Kidney epithelial cell (primary cell): ENCODE results near the gene AOPEP. TPM values are rescaled to one million over a fixed set of nuclear protein-coding genes. Genes with fewer than 3 reads are reported as not detected.

Source experiments
- DNase-seq: peaks from one replicate; pipeline ENCODE4 v3.0.0-alpha.2; 2010; ENCODE audit warnings: low read depth
- H3K27me3 ChIP-seq: 2 replicates; pipeline ENCODE4 v1.6.0; 2011; ENCODE audit warnings: low read length; ENCODE audit not compliant: control insufficient read depth, insufficient read depth
- H3K36me3 ChIP-seq: 2 replicates; pipeline ENCODE4 v1.5.1; 2011; ENCODE audit warnings: low read length; ENCODE audit not compliant: control insufficient read depth, insufficient read depth
- H3K4me3 ChIP-seq: 2 replicates; pipeline ENCODE4 v1.5.1; 2011; ENCODE audit warnings: low read depth, mild to moderate bottlenecking, control low read depth, low read length
- total RNA-seq: library from RNA; depleted of rRNA; stranded (reverse); fragments of >200 nt; gene quantifications from 2 replicates; pipeline ENCODE4 v1.2.3, GENCODE V29; 2015
- TF ChIP-seq, protein P1 (sequence below): IDR thresholded peaks from 2 replicates; pipeline ENCODE4 v1.5.1; 2011; ENCODE audit warnings: mild to moderate bottlenecking, moderate library complexity, low read length, control low read depth, inconsistent platforms; ENCODE audit not compliant: insufficient read depth, poor library complexity, severe bottlenecking

AOPEP gene
- total RNA-seq, 1 donor from 2014 or later = 17.4 TPM

DNA sequence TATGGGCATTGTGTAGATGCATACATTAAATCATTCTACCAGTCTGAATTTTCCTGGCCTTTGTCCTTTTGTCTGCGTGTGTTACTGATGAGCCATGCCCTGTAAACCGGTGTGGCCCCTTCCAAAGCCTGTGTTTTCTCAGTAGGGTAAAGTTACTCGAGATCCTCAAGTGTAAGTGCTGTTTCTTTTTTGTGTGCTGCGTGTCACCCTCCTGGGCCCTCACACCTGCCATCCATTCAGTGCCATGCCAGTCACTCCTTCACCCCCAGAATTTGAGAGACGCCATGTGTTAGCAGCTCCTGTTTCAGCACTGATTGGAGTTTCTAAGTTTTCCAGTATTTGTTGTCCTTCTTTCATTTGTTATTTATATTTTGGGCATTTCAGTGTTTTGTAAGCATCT is 302.8 kb downstream of the AOPEP start:
- no peak overlapping the region for H3K4me3 ChIP-seq

DNA sequence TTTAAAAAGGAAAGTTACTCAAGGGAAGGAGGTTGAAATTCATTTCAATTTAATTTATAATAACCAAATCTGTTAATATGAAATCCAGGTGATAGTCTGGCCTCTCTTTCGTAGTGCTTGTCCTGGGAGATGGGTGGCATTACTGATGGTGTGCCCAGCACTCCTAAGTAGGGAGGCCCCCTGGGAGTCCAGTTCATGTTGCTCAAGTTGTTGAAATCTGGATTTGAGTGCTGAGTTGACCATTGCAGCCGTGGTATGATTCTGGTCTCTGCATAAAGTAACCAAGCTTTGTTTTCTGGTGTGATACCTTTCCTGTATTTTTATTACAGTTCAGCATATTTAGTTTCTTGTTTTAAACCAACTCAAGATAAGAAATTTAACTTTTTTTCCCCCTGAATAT is 303.2 kb downstream of the AOPEP start:
- H3K4me3 ChIP-seq = no peak overlapping the region
- no peaks in the 10 kb centered on the region for H3K27me3 ChIP-seq
- TF ChIP-seq, protein P1, sequence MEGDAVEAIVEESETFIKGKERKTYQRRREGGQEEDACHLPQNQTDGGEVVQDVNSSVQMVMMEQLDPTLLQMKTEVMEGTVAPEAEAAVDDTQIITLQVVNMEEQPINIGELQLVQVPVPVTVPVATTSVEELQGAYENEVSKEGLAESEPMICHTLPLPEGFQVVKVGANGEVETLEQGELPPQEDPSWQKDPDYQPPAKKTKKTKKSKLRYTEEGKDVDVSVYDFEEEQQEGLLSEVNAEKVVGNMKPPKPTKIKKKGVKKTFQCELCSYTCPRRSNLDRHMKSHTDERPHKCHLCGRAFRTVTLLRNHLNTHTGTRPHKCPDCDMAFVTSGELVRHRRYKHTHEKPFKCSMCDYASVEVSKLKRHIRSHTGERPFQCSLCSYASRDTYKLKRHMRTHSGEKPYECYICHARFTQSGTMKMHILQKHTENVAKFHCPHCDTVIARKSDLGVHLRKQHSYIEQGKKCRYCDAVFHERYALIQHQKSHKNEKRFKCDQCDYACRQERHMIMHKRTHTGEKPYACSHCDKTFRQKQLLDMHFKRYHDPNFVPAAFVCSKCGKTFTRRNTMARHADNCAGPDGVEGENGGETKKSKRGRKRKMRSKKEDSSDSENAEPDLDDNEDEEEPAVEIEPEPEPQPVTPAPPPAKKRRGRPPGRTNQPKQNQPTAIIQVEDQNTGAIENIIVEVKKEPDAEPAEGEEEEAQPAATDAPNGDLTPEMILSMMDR = no peak
- peaks cover 2% of the 10 kb centered on the region for H3K36me3 ChIP-seq
- no peak for DNase-seq

More for the DNA sequence above, 302.8 kb downstream of the AOPEP start:
- H3K36me3 ChIP-seq = peaks cover 2% of the 10 kb centered on the region
- no peak for DNase-seq
- H3K27me3 ChIP-seq = no peaks in the 10 kb centered on the region
- TF ChIP-seq, protein P1 = no peak

DNA sequence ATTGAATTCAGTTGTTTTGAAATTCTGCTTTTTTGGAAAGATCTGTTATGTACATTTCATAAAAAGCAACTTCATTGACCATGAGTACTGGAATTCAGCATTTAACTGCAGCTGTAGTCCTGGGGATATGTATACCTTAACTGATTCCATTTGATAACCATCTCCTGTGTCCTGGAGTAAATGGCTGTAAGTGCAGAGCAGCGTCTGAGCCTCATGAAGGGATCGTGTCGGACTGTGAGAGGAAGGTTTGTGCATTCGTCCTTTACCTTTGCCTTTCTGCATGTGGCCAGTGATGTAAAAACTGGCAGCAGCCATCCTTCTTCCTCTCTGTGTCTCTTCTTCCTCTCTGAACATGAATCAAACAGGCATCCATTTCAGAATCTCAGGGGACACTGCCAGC is 303.8 kb downstream of the AOPEP start:
- Histone ChIP-seq H3K36me3 (peaks cover 2% of the 10 kb centered on the region), H3K27me3 (no peaks in the 10 kb centered on the region), H3K4me3 (no peak overlapping the region)
- no peak for DNase-seq
- TF ChIP-seq, protein P1 = no peak

DNA sequence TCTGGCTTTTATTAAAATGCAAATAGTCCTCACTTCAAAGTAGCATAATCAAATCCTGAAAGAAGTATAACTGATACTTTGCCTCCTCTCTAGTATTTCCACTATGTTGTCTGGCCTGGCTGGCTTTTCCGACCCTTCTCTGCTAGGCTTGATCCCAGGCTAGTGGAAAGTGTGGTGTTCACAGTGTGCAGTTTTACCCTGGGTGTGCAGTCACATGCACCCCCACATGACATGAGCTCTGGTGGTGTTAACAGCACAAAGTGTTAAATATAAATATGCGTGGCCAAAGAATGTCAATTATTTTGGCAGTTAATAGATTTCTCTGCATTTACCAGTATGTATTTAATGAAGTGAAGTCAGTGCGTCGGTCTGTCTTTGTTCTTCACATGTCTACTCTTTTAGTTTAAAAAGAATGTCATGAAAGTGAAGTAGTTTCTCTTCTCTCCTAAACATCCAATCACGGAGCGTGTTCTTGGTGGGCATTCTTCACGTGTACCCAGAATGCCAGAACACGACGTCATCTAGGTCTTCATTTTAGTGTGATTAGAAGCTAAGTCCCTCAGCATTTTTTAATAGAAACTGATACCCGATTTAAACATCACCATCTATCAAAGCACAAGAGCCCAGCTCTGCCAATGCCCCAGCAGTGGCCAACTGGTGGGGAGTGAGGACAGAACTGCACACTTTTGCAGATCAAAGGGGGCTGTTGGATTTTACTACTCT is 304.6 kb downstream of the AOPEP start:
- no peak for DNase-seq
- H3K27me3 ChIP-seq = no peaks in the 10 kb centered on the region
- no peak overlapping the region for H3K4me3 ChIP-seq
- TF ChIP-seq, protein P1 = no peak
- peaks cover 2% of the 10 kb centered on the region for H3K36me3 ChIP-seq

DNA sequence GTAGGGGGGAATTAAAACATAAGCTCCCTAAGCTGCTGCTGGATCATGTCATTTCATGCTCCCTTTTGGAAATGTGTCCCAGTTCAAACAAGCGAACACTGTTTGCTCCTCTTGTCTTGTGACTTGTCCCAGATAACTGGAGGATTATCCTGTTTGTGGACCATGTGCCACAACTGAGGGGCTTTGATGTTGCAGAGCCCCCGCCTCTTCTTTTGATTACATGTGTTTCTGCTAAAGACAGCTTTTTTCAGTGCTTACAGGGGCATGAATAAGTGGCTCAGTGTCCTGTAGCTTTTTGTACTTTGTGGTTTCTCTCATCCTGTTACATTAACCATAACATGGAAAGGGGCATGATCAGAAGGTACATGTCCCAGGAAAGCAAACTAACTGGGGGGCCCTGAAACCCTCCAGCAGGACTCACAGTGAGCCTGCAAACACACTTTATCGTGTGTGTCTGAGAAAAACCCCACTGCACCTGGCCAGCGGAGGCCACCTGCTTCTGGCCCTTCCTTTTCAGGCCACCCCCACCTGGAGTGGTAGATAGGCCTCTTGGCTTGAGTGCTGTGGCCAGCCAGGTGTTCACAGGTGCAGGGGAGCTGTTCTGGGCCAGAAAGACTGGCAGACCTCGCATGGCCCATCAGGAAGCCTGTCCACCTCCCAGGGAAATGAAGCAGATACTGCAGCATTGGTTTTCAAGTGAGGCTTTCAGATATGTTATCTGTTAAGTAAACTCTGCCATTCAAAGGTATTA is 305.4 kb downstream of the AOPEP start:
- Histone ChIP-seq H3K27me3 (no peaks in the 10 kb centered on the region), H3K36me3 (peaks cover 2% of the 10 kb centered on the region), H3K4me3 (no peak overlapping the region)
- TF ChIP-seq, protein P1 = no peak
- no peak for DNase-seq
